Measurements from ENCODE around the gene SEMA3D.

The SEMA3D gene

DNA sequence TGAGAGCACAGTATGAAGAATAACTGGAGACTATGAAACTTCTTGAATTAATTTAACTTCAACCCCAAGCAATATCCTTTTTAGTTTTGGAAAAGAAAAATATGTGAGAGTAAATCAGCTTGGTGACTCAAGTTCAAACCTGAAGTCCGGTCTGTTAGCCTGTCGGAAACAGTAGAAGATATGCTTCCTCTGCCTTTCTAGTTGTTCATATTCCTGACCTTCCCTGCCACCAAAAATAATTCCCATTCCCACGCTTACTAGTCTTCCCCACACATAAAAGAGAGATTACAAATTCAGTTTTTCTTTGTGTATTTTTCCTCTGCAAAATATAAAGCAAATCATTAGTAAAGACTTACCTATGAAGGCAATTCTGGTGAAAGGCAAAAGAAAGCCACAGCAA, 3.6 kb downstream of the SEMA3D start:
- FAIRE-seq: no peak

DNA sequence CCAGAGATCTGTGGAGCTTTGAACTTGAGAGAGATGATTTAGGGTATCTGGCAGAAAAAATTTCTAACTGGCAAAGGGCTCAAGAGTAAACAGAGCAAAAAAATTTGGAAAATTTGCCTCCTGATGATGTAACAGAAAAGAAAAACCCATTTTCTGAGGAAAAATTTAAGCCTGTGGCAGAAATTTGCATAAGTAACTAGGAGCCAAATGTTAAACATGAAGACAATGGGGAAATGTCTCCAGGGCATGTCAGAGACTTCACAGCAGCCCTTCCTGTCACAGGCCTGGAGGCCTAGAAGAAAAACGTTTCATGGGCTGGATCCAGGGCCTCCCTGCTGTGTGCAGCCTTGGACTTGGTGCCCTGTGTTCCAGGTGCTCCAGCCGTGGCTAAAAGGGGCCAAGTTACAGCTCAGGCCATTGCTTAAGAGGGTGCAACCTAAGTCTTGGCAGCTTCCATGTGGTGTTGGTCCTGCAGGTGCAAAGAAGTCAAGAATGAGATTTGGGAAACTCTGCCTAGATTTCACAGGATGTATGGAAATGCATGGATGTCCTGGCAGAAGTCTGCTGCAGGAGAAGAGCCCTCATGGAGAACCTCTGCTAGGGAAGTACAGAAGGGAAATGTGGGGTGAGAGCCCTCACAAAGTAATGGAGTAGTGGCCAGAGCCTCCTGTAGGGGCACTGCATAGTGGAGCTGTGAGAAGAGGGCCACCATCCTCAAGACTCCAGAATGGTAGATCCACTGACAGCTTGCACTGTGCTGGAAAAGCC, 8.1 kb downstream of the SEMA3D start:
- FAIRE-seq: no peak

DNA sequence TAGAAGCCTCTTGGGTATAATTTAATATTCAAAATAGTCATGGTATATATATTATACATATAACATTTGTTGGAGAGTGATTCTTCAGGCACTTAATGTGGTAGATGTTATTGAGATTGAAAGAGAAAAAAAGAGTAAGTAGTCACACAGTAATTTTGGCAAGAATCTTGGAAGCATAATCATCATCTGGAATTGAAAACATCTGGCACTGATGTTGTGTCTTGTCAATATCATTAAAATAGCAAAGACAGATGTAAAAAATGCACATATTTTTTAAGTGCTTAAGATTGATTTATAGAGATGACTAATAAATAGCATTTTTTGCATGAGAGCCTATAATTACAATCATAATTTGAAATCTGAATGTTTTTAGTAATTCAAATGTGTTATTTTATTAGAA, 9.5 kb downstream of the SEMA3D start:
- peak; percentile 8 for FAIRE-seq

DNA sequence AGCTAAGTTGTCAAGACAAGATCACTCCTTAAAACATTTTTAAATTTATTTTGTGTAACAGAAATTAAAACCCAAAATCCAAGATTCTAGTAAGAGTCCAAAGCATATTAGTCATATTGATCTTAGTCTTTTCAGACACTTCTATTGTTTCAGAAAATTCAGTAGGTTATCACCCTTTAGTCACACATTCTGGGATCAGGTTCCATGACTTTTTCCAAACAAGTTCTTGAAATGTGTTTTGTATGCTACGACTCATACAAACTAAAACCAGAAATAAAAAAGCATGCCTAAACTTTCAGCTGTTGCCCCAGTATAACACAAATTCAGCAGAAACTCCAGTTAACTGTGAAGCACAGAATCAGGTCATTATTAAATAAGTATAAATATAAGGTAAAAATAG, 10.7 kb downstream of the SEMA3D start:
- no peak for FAIRE-seq

DNA sequence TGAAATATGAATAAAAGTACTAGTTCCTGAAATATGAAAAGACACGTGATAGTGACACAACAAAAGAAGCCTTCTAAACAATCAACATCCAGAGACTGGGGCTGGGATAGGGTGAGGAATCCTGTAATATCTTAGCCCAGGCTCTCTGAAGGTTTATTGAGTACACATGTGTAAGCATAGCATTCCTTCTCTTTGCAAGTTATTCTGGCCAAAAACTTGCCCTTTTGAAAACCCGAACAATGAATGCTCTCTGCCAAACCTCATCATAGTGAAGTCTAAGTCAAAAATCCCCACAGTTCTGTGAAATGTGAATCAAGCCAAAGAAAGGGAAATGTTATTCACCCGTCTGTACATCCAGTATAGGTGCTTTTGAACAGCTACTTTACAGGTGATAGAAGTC, 11.6 kb downstream of the SEMA3D start:
- FAIRE-seq: no peak

DNA sequence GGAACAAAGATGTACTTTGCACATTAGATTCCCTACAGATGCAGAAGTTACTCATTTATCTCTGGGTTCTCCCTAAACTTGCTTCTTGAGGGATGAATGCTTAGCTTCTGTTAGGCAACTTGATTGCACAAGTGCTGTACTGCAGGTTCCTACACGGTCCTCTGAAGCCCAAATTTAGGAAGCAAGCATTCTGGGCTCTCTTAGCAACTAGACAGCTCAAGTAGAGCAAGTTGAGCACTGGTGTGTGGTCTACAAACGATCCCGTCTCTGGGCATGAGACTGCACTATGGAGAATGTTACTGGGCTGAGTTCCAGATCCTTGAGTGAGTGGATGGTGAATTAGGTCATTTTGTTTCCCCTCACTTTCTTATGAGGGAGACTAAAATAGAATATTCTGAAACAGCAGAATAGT, 14.3 kb downstream of the SEMA3D start:
- FAIRE-seq: no peak

DNA sequence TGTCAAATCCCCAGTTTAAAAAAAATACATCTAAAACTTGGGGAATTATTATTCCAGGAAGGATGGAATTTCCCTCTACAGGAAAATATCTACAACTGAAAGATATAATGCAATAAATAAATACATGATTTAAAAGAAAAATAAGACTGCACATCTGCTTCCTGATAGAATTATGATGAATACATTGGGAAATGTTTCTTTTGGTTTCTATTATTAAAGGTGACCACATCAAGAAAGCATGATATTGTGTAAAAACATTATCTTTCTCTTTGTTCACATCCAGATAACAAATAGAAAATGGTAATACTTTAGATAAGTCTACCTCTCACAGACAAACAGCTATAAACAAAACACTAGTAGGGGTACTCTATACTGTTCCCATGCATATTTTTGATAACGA, 19.2 kb downstream of the SEMA3D start:
- no peak for FAIRE-seq

DNA sequence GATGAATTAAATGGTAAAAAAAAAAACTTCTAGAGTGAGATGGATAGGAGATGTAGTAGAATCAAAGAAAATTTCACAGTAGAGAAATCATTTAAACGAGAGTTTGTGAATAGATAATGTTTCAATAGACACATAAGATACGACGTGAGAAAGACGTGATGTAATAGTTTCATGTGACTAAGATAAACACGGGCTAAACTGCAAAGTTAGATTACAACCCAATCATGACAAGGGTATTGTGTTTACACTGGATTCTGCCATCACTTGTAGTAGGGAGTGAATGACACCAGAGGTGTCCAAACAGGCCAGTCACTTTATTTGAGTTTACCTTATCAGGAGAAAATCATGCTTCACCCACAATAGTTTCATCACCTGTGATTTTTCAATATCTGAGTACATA, 21.6 kb downstream of the SEMA3D start:
- FAIRE-seq: no peak

DNA sequence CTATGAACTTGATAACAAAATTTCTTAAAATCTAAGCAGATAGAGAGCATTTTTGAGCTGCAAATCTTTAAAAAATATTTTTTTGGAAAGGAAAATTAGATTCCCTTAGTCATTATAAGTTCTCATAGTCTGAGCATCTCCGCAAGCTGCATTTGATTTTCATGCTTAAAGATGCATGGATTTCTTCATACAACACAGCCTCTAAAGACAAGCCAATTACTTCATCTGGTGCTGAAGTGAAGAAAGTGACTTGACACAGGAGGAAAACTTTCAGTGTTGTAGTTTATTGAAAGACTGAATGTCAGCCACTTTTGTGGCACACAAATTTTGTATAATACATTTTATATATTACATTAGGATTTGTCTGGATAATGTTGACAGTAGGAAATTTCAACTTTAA, 22.5 kb downstream of the SEMA3D start:
- FAIRE-seq: no peak

DNA sequence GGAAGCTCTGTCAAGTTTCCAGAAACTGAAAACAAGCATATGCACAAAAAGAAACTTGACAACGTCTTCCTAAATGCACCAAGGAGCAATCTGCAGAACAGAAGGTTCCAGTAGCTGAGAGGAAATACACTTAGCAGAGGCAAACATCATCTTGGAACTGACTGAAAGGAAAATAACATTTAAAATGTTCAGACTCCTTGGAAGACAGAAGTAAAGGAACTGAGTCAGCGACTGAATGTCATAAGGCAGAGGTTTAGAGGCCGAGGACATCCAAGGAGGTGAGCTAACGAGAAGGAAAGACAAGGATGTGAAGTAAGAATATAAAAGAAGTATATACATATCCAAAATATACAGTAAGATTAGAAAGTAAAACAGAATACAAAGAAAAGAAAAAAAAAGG, 24.1 kb downstream of the SEMA3D start:
- FAIRE-seq: no peak

DNA sequence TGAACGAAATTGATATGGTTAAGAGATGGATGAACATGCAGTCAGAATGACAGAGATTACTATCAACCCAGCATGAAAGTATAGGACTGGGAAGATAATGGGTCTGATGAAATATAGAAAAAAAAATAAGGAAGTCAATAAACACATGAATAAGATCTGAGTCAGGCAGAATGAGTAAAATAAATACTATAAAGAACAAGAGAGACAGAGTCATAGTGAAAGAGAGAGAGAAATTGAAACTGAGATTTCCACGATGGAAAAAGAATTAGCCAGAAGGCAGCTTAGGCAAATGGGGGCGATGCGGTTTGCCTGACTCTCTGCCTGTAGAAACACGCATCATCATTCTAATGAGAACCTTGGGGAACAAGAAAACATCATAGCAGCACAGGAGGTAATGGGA, 26.6 kb downstream of the SEMA3D start:
- no peak for FAIRE-seq

DNA sequence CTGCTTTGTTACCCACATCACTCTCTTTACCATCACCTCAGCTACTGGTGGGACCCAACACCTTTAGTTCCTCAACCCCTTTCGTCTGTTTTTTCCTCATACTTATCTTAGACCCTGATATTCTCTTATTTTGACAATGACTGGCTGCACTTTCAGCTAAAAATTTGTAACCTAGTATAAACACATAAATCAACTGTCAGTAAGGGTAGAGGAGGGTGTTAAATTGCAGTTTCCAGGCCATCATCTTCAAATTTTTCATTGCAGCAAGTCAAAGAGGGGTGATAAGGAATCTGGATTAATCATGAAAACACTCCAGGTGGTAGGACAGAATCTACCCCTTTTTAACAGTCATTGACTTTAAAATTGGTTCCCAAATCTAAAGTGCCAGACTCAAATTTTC, 27.9 kb downstream of the SEMA3D start:
- no peak for FAIRE-seq

DNA sequence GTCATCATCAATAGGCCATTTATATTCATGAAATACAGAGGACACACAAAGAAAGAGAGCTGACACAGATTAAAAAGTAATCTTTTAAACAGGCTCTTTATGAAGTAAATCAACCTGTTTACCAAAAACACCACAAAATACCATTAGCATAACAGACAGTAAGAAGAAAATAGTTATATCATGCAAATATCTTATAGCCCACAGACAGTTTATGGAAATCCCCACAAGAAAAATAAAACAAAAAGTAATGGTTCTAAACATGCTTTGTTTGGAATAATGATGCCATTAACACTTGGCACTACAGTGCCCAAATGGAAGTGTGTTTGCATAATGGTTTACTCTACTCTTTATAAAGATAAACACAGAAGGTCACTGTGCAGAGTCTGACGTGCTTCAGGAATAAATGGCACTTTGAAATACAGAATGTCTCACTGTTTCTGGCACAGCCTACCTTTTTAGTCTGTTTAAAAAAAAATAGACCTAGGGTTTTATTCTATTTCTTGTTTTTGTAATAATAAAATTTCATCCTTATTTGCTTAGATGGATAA, 30.1 kb downstream of the SEMA3D start:
- no peak for FAIRE-seq

DNA sequence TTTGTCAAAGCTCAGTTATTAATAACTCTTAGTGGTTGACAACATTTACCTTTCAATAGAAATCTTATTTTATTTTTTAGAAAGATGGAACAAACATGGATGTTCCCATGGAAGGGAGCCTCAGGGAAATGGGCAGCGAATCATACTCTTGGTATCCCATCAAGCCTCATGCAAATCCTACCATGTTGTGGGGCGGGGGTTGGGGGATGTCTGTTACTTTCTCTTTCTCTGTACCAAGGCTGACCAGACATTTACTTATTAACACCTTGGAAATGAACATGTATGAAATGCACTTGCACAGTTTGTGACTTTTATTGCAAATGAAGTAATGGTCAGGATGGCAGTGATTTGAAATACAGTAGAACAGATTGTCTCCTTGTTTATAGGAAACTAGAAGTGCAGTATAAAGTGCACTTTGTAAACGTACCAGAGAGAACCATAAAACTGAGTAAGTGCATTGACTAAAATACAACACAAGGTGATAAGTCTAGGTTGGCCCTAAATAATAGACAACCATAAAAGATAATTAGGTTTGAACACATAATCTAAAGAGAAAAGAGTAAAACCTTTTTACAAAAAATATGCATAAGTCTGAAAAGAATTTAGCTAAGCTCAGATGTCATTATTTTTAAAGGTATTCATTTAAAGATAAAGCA, 32.4 kb downstream of the SEMA3D start:
- FAIRE-seq: no peak

DNA sequence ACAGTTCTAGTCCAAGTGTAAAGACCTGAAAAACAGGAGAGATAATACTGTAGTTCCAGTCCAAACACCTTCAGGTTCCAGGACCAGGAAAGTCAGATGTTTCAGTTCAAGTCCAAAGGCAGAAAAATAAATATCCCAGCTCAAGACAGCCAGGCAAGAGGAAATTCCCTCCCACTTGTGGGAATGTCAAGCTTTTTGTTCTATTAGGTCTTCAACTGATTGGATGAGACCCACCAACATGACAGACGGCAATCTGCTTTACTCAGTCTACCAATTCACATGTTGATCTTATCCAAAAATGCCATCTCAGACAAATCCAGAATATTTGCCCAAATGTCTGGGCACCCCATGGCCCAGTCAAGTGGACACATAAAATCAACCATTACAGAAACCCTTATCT, 33.1 kb downstream of the SEMA3D start:
- no peak for FAIRE-seq

DNA sequence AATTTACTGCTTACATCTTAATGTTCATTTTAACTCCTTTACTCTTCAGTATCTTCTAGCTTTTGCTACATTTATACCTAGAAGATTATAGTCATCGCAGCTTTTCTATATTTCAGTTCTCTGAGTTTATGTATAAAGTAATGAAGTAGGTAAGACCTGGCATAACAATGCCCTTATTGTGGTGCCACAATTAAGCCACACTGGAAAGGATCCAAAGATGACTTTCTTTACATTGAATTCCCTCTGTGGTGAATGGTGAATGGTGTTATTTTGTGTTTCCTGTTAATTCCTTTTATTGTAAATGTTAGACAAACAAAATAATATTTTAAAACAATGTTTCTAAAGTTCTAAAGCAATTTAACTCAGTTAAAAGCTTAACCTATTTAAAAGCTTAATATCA, 36.2 kb downstream of the SEMA3D start:
- FAIRE-seq: no peak

DNA sequence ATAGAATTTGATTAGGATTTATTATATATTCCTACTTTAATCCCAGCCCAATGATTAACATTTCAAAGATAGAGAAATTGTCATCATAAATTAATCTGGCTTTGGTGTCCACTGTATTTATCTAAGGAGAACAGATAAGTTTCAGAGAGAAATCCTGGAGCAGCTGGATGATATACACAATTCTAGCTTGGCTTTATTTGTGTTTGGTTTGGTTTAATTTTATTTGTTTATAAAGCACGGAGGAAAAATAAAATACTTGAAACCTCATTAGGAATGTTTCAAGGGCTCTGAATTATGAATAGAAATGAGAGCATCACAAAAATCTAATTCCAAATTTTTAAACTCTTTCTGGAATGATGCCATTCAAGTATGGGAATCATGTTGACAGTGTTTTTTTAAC, 42.1 kb downstream of the SEMA3D start:
- FAIRE-seq: peak; percentile 62

DNA sequence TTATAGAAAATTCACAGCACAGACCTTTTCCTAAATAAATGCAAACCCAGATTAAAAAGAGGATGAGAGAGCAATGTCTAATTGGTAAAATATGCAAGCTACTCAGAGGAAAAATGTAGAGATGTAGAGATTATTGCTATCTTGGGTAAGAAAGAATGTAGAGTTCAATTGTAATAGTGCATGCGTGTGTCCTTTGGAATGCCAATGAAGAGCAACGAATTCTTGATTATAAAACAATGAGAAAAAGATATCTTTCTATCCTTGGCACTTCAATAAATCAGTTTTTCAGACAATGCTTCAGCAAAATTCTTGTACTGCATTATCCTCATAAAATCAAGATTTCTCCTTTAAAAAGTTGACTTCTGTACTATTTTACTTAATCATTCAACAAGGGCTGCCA, 50.9 kb downstream of the SEMA3D start:
- no peak for FAIRE-seq

DNA sequence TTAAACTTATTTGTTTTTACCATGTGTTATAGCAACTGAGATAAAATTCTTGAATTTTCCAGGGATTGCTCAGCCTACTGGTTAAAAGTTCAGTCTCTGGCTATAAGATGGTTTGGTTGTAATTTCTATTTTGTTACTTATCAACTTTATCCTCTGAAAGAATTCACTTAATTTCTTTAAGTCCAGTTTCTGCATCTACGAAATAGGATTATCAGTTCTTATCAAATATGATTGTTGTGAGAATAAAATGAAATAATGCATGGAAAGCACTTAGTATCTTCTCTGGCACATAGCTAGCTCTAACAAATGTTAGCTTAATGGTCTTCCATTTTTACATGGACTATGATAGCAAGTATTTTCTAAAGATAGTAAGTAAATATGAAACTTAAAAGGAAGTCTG, 53.3 kb downstream of the SEMA3D start:
- FAIRE-seq: no peak

DNA sequence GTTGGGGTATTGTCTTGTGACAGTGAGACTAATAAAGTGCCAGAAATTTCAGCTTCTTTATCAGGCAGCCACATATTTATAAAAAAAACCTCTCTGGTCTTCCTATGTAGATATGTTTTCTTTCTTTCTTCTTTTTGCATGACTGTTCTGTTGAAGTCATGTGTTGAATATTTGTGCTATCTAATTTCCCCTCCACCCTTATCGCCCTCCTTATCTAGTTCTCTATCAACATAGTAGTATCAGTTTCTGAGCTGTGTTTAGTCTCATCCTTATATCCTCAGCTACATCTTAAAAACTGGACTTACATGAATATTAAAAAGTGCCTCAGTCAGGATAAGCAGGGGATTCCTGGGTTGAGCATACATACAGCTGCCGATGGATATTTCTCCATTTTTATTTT, 53.9 kb downstream of the SEMA3D start:
- no peak for FAIRE-seq

DNA sequence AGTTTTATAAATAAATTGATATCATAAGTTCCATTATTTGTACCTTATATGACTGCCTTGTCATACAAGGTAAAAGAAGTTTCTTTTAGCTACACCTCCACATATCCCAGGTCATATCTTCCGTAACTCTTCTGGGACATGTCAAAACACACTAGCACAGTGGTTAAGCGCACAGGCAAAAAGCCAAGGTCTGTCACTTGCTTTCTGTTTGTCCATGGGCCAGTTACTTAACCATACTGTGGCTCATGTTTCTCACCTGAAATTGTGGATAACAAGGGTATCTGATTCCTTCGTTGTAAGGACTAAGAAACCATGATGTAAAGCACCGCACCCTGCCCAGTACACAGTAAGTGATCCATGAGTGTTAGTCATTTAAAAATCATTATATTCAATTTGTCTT, 56.2 kb downstream of the SEMA3D start:
- no peak for FAIRE-seq

DNA sequence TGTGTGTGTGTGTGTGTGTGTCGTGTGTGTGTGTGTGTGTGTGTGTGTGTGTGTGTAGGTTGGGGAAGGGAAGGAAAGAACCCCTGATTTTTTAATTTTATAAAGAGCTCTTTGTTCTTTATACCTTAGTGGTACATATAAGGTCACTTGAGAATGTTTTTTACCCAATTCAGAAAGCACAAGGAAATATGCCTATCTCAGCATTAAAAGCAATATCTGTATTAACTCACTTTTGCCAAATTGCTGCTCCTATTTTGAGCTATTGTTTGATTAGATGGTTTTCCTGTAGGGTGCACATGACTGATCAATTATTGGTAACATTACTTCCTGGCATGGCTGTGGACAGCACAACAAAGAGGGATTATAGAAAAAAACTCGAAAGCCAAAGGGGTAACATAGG, 60.5 kb downstream of the SEMA3D start:
- FAIRE-seq: no peak

DNA sequence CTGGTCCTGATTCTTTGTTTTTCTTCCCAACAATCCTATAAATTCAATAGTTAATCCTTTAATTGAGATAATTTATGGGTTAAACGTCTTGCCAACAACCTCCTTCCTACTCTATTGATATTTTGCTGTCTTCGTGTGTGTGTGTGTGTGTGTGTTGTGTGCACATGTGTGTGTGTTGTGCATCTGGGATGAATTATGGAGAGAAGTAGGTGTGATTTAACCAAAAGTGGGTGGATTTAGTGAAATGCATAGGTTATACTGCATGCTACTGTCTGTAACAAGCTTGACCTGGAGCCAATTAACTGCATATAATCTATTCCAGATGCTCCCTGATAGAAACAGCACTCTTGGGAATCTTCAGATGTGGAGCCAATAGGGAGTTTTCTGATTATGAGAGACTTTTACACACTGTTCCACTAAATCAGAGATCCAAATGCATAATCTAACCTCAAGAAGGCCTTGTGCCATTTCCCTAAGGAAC, 61.2 kb downstream of the SEMA3D start:
- no peak for FAIRE-seq

DNA sequence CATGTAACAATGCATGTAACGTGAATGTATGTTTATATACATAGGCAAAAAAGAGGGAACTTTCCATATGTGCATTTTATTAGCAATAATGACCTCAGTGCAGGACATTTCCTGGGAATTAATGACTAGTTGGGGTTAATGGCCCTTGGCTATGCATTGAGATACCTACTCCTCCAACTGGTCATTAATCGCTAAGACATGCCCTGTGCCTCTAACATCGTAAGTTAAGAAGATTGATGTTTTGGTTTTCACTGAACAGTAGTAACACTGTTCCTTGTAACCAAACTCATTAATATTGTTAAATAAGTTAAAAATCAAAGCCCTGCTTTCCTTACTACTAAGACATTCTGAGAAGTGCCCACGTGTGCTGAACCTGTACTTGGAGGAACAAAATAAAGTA, 61.7 kb downstream of the SEMA3D start:
- no peak for FAIRE-seq
